Aorta (tissue), 5 donors: ENCODE results near the gene SFMBT2. TPM values are rescaled to one million over a fixed set of nuclear protein-coding genes. Genes with fewer than 3 reads are reported as not detected.
"Not testable (repeated sequence)": the region's sequence is repeated elsewhere in the genome, so short reads cannot be mapped to it uniquely, and the experiment has no call there.

Experiments
- ATAC-seq: fragments of 200-7000 bp; cut with Tn5 transposase; one replicate; pipeline ENCODE4 v1.9.1; 2022; ENCODE audit warnings: moderate library complexity; ENCODE audit not compliant: low FRiP score
- DNase-seq, 2 donors: peaks; one replicate each; pipeline ENCODE4 v3.0.0-alpha.2; 2020
- H3K27ac ChIP-seq, 2 donors: one replicate each; pipeline ENCODE4 v1.5.1; 2013; ENCODE audit warnings: low read length in 2 of 2, mild to moderate bottlenecking in 2 of 2, moderate library complexity in 2 of 2, control low read depth in 1 of 2, inconsistent platforms in 1 of 2, low read depth in 1 of 2
- H3K27me3 ChIP-seq, 2 donors: one replicate each; pipeline ENCODE4 v1.6.1; 2013; ENCODE audit warnings: control low read depth in 1 of 2, low read length in 1 of 2, mild to moderate bottlenecking in 1 of 2, moderate library complexity in 1 of 2; ENCODE audit not compliant: insufficient read depth in 2 of 2, control insufficient read depth in 1 of 2
- H3K36me3 ChIP-seq, 2 donors: one replicate each; pipeline ENCODE4 v1.6.1; 2013; ENCODE audit warnings: control low read depth in 1 of 2, low read length in 1 of 2, mild to moderate bottlenecking in 1 of 2; ENCODE audit not compliant: insufficient read depth in 2 of 2, control insufficient read depth in 1 of 2
- H3K4me1 ChIP-seq, 2 donors: one replicate each; pipeline ENCODE4 v1.6.1; 2013; ENCODE audit warnings: low read length in 2 of 2, control low read depth in 1 of 2, mild to moderate bottlenecking in 1 of 2, moderate library complexity in 1 of 2; ENCODE audit not compliant: insufficient read depth in 2 of 2, control insufficient read depth in 1 of 2
- H3K4me3 ChIP-seq, 2 donors: one replicate each; pipeline ENCODE4 v1.5.1; 2013; ENCODE audit warnings: low read length in 2 of 2, control low read depth in 1 of 2, mild to moderate bottlenecking in 1 of 2
- H3K9me3 ChIP-seq: one replicate; pipeline ENCODE4 v1.6.1; 2013; ENCODE audit warnings: mild to moderate bottlenecking, low read length; ENCODE audit not compliant: control insufficient read depth
- WGBS, 2 donors: extraction: QIAGEN DNeasy Blood & Tissue Kit; methylation state at CpG; one replicate each; pipeline ENCODE4 v1.1.7; 2013; 5-methylcytosine and 5-hydroxymethylcytosine counted together
- intact Hi-C, 2 donors: fragments of 100-400 bp; cut with DNase I; formaldehyde crosslinking; loops; one replicate each; pipeline versions ENCODE4 v1.14.2 to v1.15.0; 2022
- polyA plus RNA-seq, 2 donors: library from polyadenylated mRNA; stranded (reverse); fragments of 200-250 nt; gene quantifications; one replicate each; pipeline ENCODE4 v1.2.3, GENCODE V29; 2013
- total RNA-seq, 2 donors: library from RNA; stranded (reverse); fragmentation: NEBNext Ultra II Directional; extraction: Animal tissue kit (Norgen Biotek cat#: 25700); gene quantifications; one replicate each; pipeline ENCODE4 v1.2.1, GENCODE V29; 2021
- donor health status: healthy with polysubstance abuse.
- donor health status: Bipolar disorder and iron deficiency.
- donor health status: DM: no; HTN: no; CAD: no.
- donor health status: DM: no; HTN: no; CAD: no.
- donor health status: DM: yes; HTN: yes; CAD: no.

The SFMBT2 gene
- total and polyA plus RNA-seq, 4 donors = 0.36 to 20.3 (median 5.2) TPM

DNA sequence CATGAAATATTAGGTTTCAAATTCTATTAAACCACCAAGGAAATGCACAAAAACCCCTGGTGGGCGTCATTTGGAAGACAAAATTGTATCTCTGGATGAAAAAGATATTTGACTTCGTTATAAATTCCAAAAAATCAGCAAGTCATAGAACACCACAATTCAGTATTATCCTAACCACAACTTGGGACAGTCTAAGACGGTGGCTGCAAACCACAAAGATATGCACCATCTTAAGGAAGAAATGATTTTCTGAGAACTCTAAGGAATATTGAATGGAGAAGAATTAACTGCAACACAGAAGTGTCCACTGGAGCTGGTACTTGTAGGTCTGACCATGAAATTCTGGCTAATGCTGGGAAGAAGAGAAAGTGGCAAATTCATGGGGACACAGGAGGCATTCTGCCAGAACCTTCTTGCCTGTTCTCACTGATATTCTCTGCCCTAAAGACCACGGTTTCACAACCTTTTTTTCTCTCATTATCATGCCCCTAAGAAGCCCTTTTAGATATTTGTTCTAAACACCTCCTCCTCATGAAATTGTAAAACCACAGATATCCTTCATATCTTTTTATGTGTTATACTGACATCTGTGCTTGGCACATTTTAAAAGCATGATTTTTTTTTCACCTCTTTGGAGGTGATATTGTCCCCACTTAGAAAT lies 92.9 kb downstream of the SFMBT2 start:
- H3K27ac ChIP-seq = no peak overlapping the region
- H3K4me1 ChIP-seq = no peaks in the 10 kb centered on the region
- no peaks in the 10 kb centered on the region for H3K36me3 ChIP-seq
- DNase-seq = no peak
- H3K27me3 ChIP-seq = no peaks in the 10 kb centered on the region
- H3K9me3 ChIP-seq = no peaks in the 10 kb centered on the region
- intact Hi-C loops = no loop called here
- no peak overlapping the region for H3K4me3 ChIP-seq
- no peak for ATAC-seq
- 66 to 74% methylated on average over 4 of the region's 4 CpGs for WGBS, 2 donors

DNA sequence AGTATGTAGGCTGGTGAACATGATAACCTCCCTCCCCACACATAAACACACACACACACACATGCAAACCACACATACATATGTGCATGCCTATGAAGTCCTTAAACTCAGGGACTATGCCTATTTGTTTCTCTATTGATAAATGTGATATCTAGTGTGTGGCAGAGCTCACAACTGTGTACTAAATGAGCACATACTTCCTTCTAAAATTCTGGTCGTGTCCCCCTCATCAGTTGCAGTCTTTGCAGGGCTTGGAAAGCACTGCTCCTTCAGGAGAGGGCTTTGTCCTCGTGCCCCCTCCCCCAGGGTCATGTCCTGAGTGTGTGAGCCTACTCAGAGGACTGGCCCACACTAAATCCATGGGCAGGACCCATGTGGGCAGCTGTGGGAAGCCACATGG lies 94.0 kb downstream of the SFMBT2 start:
- no peak for DNase-seq
- Histone ChIP-seq H3K36me3 (no peaks in the 10 kb centered on the region), H3K27ac (no peak overlapping the region), H3K27me3 (no peaks in the 10 kb centered on the region), H3K9me3 (no peaks in the 10 kb centered on the region), H3K4me1 (no peaks in the 10 kb centered on the region), H3K4me3 (no peak overlapping the region)
- intact Hi-C loops = no loop called here
- 71 to 75% methylated on average over 2 of the region's 2 CpGs for WGBS, 2 donors
- ATAC-seq = no peak

DNA sequence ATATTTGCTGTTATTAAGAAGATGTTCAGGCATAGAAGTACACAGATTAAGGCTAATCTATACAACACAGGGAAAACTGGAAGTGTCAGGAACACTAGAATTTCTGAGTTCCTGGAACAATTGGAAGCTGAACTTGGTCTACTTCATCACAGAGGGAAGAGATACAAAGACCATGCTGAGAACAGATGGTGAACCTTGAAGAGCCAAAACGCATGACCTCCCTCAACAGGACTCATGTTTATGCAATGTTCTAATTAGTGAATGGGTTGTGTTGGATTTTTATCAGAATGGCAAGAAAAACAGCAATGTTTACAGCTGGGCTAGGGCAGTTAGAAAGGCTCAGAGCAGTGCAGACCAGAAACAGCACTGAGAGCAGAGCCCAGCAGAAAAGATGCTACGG lies 94.9 kb downstream of the SFMBT2 start:
- whole genome bisulfite sequencing, 2 donors = 79 to 87% methylated on average over 2 of the region's 2 CpGs
- intact Hi-C loops = no loop called here
- H3K4me3 ChIP-seq = no peak overlapping the region
- no peaks in the 10 kb centered on the region for H3K27me3 ChIP-seq
- no peak overlapping the region for H3K27ac ChIP-seq
- ATAC-seq = no peak
- no peaks in the 10 kb centered on the region for H3K4me1 ChIP-seq
- H3K36me3 ChIP-seq = no peaks in the 10 kb centered on the region
- no peaks in the 10 kb centered on the region for H3K9me3 ChIP-seq
- DNase-seq = no peak

DNA sequence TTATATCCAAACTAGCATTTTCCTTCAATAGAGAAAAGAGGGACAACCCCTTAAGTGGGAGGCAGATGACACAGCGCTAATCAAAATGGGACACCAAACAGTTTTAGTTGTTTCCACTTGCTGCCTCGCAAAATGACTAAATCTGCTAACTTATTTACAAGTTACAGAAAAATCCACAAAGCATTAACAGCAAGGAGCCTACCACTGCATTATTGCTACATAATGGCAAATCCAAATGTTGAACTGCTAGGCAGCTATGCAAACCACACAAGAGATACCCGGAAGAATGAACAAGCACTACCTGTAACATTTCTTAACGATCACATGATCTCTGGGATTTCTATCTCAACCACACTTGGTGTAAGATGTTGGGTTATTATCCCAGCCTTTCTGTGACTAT lies 96.7 kb downstream of the SFMBT2 start:
- Histone ChIP-seq H3K36me3 (no peaks in the 10 kb centered on the region), H3K4me1 (no peaks in the 10 kb centered on the region), H3K4me3 (no peak overlapping the region), H3K27ac (no peak overlapping the region), H3K9me3 (no peaks in the 10 kb centered on the region), H3K27me3 (no peaks in the 10 kb centered on the region)
- 91 to 92% methylated on average over 4 of the region's 4 CpGs for WGBS, 2 donors
- no peak for ATAC-seq
- intact Hi-C loops = no loop called here
- no peak for DNase-seq

DNA sequence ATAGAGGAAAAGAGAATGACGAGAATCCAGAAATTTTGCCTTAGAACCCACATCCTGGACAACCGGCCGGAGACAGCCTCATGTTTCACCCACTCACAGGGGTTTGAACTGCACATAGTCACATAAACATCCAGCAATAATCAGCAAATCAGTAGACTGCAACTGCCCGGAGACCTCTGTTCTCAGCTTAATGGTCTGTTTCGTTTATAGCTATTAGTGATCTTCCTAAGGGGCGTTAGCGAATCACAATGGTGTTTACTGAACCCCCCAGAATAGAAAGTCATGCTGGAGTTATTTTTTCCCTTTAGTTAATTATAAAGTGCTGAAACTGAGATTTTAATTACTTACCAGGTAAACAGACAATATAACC lies 98.4 kb downstream of the SFMBT2 start:
- WGBS, 2 donors = 68 to 79% methylated on average over 7 of the region's 7 CpGs

DNA sequence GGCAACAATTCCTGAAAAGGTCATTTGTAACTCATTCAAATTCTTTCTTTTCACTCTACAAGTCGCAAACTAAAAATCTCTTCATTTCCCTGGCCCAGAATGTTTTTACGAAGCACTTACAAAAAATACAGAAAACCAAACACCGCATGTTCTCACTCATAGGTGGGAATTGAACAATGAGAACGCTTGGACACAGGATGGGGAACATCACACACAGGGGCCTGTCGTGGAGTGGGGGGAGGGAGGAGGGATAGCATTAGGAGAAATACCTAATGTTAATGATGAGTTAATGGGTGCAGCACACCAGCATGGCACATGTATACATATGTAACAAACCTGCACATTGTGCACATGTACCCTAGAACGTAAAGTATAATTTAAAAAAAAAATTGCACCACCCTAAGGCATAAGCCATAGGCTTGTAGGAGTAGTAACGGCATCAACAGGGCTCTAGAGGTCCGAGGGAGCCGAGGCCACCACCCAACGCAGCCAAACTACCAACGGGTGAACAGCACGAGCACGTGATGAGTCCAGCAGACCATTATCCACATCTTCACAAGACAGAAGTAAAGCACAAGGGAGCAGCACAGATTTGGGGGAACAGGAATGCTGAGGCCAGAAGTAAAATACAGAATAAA lies 98.9 kb downstream of the SFMBT2 start:
- H3K36me3 ChIP-seq, DNase-seq, H3K27ac ChIP-seq, ATAC-seq, H3K27me3 ChIP-seq, H3K9me3 ChIP-seq, intact Hi-C loops, H3K4me3 ChIP-seq, H3K4me1 ChIP-seq: not testable (repeated sequence)
- 64 to 70% methylated on average over 13 of the region's 13 CpGs for WGBS, 2 donors

More for the DNA sequence above, 98.4 kb downstream of the SFMBT2 start:
- Histone ChIP-seq H3K36me3 (no peaks in the 10 kb centered on the region), H3K27ac (no peak overlapping the region), H3K4me3 (no peak overlapping the region), H3K4me1 (no peaks in the 10 kb centered on the region), H3K9me3 (peaks cover 2% of the 10 kb centered on the region), H3K27me3 (no peaks in the 10 kb centered on the region)
- intact Hi-C loops = no loop called here
- ATAC-seq (no peak), DNase-seq (no peak)

DNA sequence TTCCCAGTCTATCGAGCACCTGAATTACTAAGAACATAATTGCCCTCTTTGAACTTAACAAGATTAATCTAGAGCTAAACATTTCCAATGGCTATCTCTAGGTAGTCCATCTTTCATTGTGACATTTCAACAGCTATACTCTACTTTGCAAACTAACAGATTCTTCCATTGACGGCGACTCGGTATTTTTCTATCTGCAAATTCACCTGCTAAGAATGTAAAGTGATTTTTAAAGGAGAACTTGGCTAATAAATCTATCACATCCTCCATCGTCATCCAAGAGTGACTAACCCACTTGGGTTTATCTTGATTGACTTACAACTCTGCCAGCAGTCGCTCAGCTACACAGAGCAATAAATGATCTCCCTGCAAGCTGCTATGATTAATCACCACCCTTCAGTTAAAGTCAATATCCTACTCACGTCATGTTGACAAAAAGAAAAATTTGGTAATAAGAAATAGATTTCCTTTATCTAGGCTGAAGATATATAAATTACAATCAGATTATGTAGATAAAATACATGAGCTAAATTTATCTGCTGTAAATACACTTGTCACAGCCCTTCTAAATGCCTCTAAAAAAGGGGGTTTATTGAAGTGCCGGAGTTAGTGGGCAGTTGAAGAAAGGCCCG lies 99.5 kb downstream of the SFMBT2 start:
- Histone ChIP-seq H3K36me3 (no peaks in the 10 kb centered on the region), H3K27me3 (no peaks in the 10 kb centered on the region), H3K4me1 (no peaks in the 10 kb centered on the region), H3K27ac (no peak overlapping the region), H3K4me3 (no peak overlapping the region), H3K9me3 (peaks cover 2% of the 10 kb centered on the region)
- DNase-seq (no peak), ATAC-seq (no peak)
- intact Hi-C loops = no loop called here
- WGBS, 2 donors = 9 to 17% methylated on average over 9 of the region's 9 CpGs

DNA sequence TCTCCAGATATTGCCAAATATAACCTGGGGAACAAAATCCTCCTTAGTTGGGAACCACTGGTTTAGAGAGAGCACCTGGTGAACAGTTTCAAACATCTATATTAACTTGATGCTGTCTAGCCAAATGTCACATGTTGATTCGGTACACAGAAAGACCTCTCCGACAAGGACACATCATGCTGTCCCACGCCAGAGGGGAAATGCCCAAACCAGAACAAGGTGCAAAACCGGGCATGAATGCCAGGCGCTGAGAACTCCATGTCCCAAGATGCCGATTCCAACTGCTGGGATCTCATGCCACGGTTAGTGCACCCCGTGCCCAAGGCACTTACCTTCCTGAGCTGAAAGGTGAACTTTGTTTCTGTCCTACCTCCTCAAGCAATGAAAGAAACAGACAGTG lies 100.8 kb downstream of the SFMBT2 start:
- Histone ChIP-seq H3K4me3 (no peak overlapping the region), H3K9me3 (peaks cover 2% of the 10 kb centered on the region), H3K36me3 (no peaks in the 10 kb centered on the region), H3K4me1 (no peaks in the 10 kb centered on the region), H3K27ac (no peak overlapping the region), H3K27me3 (no peaks in the 10 kb centered on the region)
- 91 to 93% methylated on average over 8 of the region's 8 CpGs for WGBS, 2 donors
- no peak for ATAC-seq
- intact Hi-C loops = no loop called here
- no peak for DNase-seq

DNA sequence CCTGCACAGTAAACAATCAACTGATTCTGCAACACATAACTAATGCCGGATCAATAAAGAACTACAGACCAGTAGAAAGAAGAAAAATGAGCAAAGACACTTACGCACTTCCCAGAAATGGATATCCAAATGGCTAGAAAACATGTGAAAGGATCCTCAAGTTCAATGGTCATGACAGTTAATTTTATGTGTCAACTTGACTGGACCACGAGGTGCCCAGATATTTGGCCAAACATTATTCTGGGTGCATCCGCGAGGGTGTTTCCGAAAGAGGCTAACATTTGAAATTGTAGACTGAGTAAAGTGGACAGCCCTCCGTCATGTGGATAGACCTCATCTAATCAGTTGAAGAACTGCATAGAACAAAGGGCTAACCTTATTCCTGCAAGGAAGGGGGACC lies 102.0 kb downstream of the SFMBT2 start:
- ATAC-seq (no peak), DNase-seq (no peak)
- H3K9me3 ChIP-seq = peaks cover 2% of the 10 kb centered on the region
- H3K27me3 ChIP-seq = no peaks in the 10 kb centered on the region
- H3K4me3 ChIP-seq = no peak overlapping the region
- no peaks in the 10 kb centered on the region for H3K4me1 ChIP-seq
- WGBS, 2 donors = 96% methylated on average over 7 of the region's 7 CpGs
- H3K36me3 ChIP-seq = no peaks in the 10 kb centered on the region
- H3K27ac ChIP-seq = no peak overlapping the region
- intact Hi-C loops = loop anchor here in 1 of 2 donors (10.0 kb wide), 1 partner anchor 74 kb away; no protein-coding TSS in a partner anchor
